Spleen (tissue), 7 donors: Measurements from ENCODE around the gene ZNF606.

ENCODE experiments used
- CTCF ChIP-seq, 11 experiments: fragments of 200-600 bp in 7 of 11; fragments of 450-650 bp in 4 of 11; sonication (generic) in 4 of 11; IDR thresholded peaks in 8 of 11; conservative IDR thresholded peaks in 3 of 11; 1 replicate in 7 of 11; 2 replicates in 4 of 11; pipeline versions ENCODE4 v1.4.0 to v1.8.0; 2016 to 2021; ENCODE audit warnings: antibody characterized with exemption in 11 of 11, inconsistent platforms in 4 of 11, mild to moderate bottlenecking in 1 of 11
- POLR2A ChIP-seq, 3 donors: fragments of 450-650 bp; IDR thresholded peaks; one replicate each; pipeline ENCODE4 v1.5.1; 2017; ENCODE audit warnings: antibody characterized with exemption in 3 of 3, mild to moderate bottlenecking in 1 of 3
- donor health status: DM: no; HTN: no; CAD: no; lungs with moderate emphysema.
- donor health status: DM: no; HTN: no; CAD: no.
- donor health status: DM: no; HTN: no; CAD: no.

GRCh38 chr19:57927587-57927986, 75.0 kb downstream of the ZNF606 start:
- no peak for TF ChIP-seq POLR2A (IDR thresholded peaks at IDR 0.05)
- TF ChIP-seq CTCF (IDR thresholded peaks at IDR 0.05 in 8 of 11, conservative IDR thresholded peaks at IDR 0.05 in 3 of 11) = no peak
